Aorta (tissue), 5 donors: ENCODE results near the gene PGAM2. TPM values are rescaled to one million over a fixed set of nuclear protein-coding genes. Genes with fewer than 3 reads are reported as not detected.

Source experiments
- ATAC-seq: fragments of 200-7000 bp; cut with Tn5 transposase; one replicate; pipeline ENCODE4 v1.9.1; 2022; ENCODE audit warnings: moderate library complexity; ENCODE audit not compliant: low FRiP score
- DNase-seq, 2 donors: peaks; one replicate each; pipeline ENCODE4 v3.0.0-alpha.2; 2020
- H3K27ac ChIP-seq, 2 donors: one replicate each; pipeline ENCODE4 v1.5.1; 2013; ENCODE audit warnings: low read length in 2 of 2, mild to moderate bottlenecking in 2 of 2, moderate library complexity in 2 of 2, control low read depth in 1 of 2, inconsistent platforms in 1 of 2, low read depth in 1 of 2
- H3K27me3 ChIP-seq, 2 donors: one replicate each; pipeline ENCODE4 v1.6.1; 2013; ENCODE audit warnings: control low read depth in 1 of 2, low read length in 1 of 2, mild to moderate bottlenecking in 1 of 2, moderate library complexity in 1 of 2; ENCODE audit not compliant: insufficient read depth in 2 of 2, control insufficient read depth in 1 of 2
- H3K36me3 ChIP-seq, 2 donors: one replicate each; pipeline ENCODE4 v1.6.1; 2013; ENCODE audit warnings: control low read depth in 1 of 2, low read length in 1 of 2, mild to moderate bottlenecking in 1 of 2; ENCODE audit not compliant: insufficient read depth in 2 of 2, control insufficient read depth in 1 of 2
- H3K4me1 ChIP-seq, 2 donors: one replicate each; pipeline ENCODE4 v1.6.1; 2013; ENCODE audit warnings: low read length in 2 of 2, control low read depth in 1 of 2, mild to moderate bottlenecking in 1 of 2, moderate library complexity in 1 of 2; ENCODE audit not compliant: insufficient read depth in 2 of 2, control insufficient read depth in 1 of 2
- H3K4me3 ChIP-seq, 2 donors: one replicate each; pipeline ENCODE4 v1.5.1; 2013; ENCODE audit warnings: low read length in 2 of 2, control low read depth in 1 of 2, mild to moderate bottlenecking in 1 of 2
- H3K9me3 ChIP-seq: one replicate; pipeline ENCODE4 v1.6.1; 2013; ENCODE audit warnings: mild to moderate bottlenecking, low read length; ENCODE audit not compliant: control insufficient read depth
- WGBS, 2 donors: extraction: QIAGEN DNeasy Blood & Tissue Kit; methylation state at CpG; one replicate each; pipeline ENCODE4 v1.1.7; 2013; 5-methylcytosine and 5-hydroxymethylcytosine counted together
- intact Hi-C, 2 donors: fragments of 100-400 bp; cut with DNase I; formaldehyde crosslinking; loops; one replicate each; pipeline versions ENCODE4 v1.14.2 to v1.15.0; 2022
- long read RNA-seq, 2 donors: library from polyadenylated mRNA; unstranded; transcript quantifications; one replicate each; pipeline ENCODE4 v2.0.0, GENCODE V29; 2020 to 2021
- polyA plus RNA-seq, 2 donors: library from polyadenylated mRNA; stranded (reverse); fragments of 200-250 nt; gene quantifications; one replicate each; pipeline ENCODE4 v1.2.3, GENCODE V29; 2013
- total RNA-seq, 2 donors: library from RNA; stranded (reverse); fragmentation: NEBNext Ultra II Directional; extraction: Animal tissue kit (Norgen Biotek cat#: 25700); gene quantifications; one replicate each; pipeline ENCODE4 v1.2.1, GENCODE V29; 2021
- donor health status: healthy with polysubstance abuse.
- donor health status: Bipolar disorder and iron deficiency.
- donor health status: DM: no; HTN: no; CAD: no.
- donor health status: DM: no; HTN: no; CAD: no.
- donor health status: DM: yes; HTN: yes; CAD: no.

Gene PGAM2
- total RNA-seq: 1 to 10 TPM; 4.1 to 4.8 TPM
- 1 to 10 TPM; 8.0 to 9.5 TPM for polyA plus RNA-seq
- long read RNA-seq, donor 1, partial matches to known transcripts: 0 of 3 reads
- long read RNA-seq, donor 1, other reads (novel, unspliced or antisense): 1 of 3 reads
- long read RNA-seq, donor 2, partial matches to known transcripts: 0 of 8 reads
- long read RNA-seq, donor 2, other reads (novel, unspliced or antisense): 7 of 8 reads

DNA sequence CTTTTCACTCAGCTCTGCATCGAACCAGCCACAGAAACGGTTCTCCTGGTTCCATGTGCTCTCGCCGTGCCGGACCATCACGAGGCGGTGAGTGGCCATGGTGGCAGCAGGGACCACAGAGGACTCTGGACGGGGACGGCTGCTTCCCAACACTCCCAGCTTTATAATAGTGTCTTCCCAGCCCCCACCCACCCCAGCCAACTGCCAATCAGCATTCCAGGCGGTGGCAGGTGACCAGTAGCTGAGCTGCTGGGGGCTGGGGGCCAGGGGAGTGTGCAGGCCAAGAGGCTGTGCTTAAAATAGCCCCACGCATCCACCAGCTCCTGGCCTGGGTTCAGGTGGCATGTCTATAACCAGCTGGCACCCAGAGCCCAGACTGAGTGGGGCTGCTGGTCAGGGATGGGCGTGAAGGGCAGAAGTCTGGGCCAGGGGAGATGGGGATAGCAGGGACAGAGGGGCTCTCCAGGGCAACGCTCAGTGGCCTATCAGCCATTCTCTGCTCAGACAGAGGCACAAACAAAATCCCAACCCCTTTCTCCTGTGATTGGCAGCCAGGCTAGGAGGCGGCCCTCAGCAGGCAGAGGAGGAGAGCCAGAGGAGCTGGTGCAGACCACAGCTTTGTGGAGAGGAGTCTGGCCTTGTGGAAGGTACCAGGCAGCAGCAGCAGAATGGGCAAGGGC lies at the start of gene PGAM2:
Gene PGAM2 (minus strand): TSS at position 137 of the 680 bp plus-strand sequence. CDS start 38 bp downstream, at position 99.
- Histone ChIP-seq H3K9me3 (no peaks in the 10 kb centered on the region), H3K27me3 (no peaks in the 10 kb centered on the region), H3K4me1 (no peaks in the 10 kb centered on the region), H3K36me3 (no peaks in the 10 kb centered on the region), H3K4me3 (no peak within 1 kb of the TSS), H3K27ac (no peak within 1 kb of the TSS)
- ATAC-seq: peak; percentile 58
- intact Hi-C loops: no loop called here
- 5 to 8% methylated on average over 14 of the region's 14 CpGs for WGBS, 2 donors
- peak; percentile 70 to 82 for DNase-seq

DNA sequence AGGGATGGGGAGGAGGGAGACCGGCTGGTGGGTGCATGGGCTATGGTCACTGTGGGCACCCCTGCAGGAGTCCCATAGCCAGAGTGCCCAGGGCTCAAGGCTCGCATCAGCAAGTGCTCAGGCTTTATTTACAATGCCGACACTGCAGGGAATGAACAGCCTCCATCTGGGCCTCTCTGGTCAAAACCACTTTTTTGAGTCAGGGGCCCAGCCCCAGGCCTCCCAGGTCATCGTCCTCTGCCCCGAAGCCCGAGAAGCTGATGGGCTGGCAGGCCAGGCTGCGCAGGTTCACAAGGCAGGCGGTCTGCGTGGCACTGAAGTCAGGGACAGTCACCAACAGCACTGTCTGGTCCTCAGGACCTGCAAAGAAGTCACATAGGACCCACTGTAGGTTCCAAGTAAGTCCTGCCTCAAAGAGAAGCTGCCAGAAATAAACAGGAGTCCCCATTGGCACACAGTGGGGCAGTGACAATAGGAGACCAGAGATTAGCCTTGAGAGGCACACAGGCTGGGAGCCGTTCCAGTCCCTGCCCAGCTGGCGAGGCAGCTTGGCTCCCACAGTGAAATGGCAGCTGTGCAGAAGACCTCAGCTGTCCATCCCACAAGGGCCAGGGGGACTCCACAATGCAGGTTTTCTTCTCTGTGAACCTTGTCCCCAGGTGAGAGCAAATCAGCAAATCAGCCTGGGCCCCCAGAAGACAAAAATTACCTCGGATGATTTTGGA lies 49.4 kb upstream of the PGAM2 start:
- Histone ChIP-seq H3K4me3 (no peak overlapping the region), H3K4me1 (no peaks in the 10 kb centered on the region), H3K9me3 (no peaks in the 10 kb centered on the region), H3K27me3 (no peaks in the 10 kb centered on the region), H3K36me3 (peaks cover 0 to 11% of the 10 kb centered on the region in 2 donors), H3K27ac (no peak overlapping the region)
- DNase-seq: peak; percentile 45 to 76
- intact Hi-C loops: no loop called here
- WGBS, 2 donors: 48 to 58% methylated on average over 12 of the region's 12 CpGs
- ATAC-seq: no peak

GRCh38 chr7:44113764-44114354 lies 48.5 kb upstream of the PGAM2 start:
- DNase-seq: peak; percentile 46 to 77
- ATAC-seq: peak; percentile 1
- WGBS, 2 donors: 85% methylated on average over 24 of the region's 24 CpGs
- no peaks in the 10 kb centered on the region for H3K27me3 ChIP-seq
- no peaks in the 10 kb centered on the region for H3K9me3 ChIP-seq
- H3K27ac ChIP-seq: no peak overlapping the region
- H3K36me3 ChIP-seq: peaks cover 0 to 11% of the 10 kb centered on the region in 2 donors
- intact Hi-C loops: no loop called here
- no peaks in the 10 kb centered on the region for H3K4me1 ChIP-seq
- H3K4me3 ChIP-seq: no peak overlapping the region

GRCh38 chr7:44112997-44113763 lies 47.8 kb upstream of the PGAM2 start:
- H3K27ac ChIP-seq: no peak overlapping the region
- no peaks in the 10 kb centered on the region for H3K27me3 ChIP-seq
- H3K9me3 ChIP-seq: no peaks in the 10 kb centered on the region
- WGBS, 2 donors: 82% methylated on average over 33 to 34 of the region's 34 CpGs
- intact Hi-C loops: no loop called here
- H3K36me3 ChIP-seq: peaks cover 0 to 13% of the 10 kb centered on the region in 2 donors
- DNase-seq (peak; percentile 42 to 75), ATAC-seq (no peak)
- no peak overlapping the region for H3K4me3 ChIP-seq
- no peaks in the 10 kb centered on the region for H3K4me1 ChIP-seq

- no peak overlapping the region for H3K27ac ChIP-seq
- ATAC-seq: no peak
- peak in 1 of 2 donors; percentile 54 for DNase-seq
Observed at GRCh38 chr7:44112231-44112996, 47.0 kb upstream of the PGAM2 start.

DNA sequence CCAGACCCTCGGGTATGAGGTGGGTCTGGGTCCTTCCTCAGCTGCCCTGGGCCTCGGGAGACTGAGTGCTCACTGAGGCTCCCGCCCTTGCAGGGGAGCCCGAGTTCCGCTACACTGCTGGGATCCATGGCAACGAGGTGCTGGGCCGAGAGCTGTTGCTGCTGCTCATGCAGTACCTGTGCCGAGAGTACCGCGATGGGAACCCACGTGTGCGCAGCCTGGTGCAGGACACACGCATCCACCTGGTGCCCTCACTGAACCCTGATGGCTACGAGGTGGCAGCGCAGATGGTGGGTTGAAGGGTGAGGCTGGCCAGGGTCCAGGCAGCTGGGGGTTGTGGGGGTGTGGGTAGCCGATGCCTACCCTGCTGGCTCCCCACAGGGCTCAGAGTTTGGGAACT lies 46.4 kb upstream of the PGAM2 start:
- WGBS, 2 donors: 80 to 85% methylated on average over 15 to 16 of the region's 16 CpGs
- H3K27ac ChIP-seq: no peak overlapping the region
- H3K36me3 ChIP-seq: peaks cover 0 to 15% of the 10 kb centered on the region in 2 donors
- H3K9me3 ChIP-seq: no peaks in the 10 kb centered on the region
- H3K4me1 ChIP-seq: peaks cover 0 to 2% of the 10 kb centered on the region in 2 donors
- H3K27me3 ChIP-seq: no peaks in the 10 kb centered on the region
- DNase-seq: peak in 1 of 2 donors; percentile 46
- ATAC-seq: no peak
- H3K4me3 ChIP-seq: no peak overlapping the region
- intact Hi-C loops: no loop called here

More at GRCh38 chr7:44112231-44112996, 47.0 kb upstream of the PGAM2 start:
- no peaks in the 10 kb centered on the region for H3K9me3 ChIP-seq
- H3K36me3 ChIP-seq: peaks cover 0 to 15% of the 10 kb centered on the region in 2 donors
- intact Hi-C loops: no loop called here
- WGBS, 2 donors: 63 to 67% methylated on average over 41 of the region's 41 CpGs
- no peak overlapping the region for H3K4me3 ChIP-seq
- H3K27me3 ChIP-seq: no peaks in the 10 kb centered on the region
- H3K4me1 ChIP-seq: no peaks in the 10 kb centered on the region

DNA sequence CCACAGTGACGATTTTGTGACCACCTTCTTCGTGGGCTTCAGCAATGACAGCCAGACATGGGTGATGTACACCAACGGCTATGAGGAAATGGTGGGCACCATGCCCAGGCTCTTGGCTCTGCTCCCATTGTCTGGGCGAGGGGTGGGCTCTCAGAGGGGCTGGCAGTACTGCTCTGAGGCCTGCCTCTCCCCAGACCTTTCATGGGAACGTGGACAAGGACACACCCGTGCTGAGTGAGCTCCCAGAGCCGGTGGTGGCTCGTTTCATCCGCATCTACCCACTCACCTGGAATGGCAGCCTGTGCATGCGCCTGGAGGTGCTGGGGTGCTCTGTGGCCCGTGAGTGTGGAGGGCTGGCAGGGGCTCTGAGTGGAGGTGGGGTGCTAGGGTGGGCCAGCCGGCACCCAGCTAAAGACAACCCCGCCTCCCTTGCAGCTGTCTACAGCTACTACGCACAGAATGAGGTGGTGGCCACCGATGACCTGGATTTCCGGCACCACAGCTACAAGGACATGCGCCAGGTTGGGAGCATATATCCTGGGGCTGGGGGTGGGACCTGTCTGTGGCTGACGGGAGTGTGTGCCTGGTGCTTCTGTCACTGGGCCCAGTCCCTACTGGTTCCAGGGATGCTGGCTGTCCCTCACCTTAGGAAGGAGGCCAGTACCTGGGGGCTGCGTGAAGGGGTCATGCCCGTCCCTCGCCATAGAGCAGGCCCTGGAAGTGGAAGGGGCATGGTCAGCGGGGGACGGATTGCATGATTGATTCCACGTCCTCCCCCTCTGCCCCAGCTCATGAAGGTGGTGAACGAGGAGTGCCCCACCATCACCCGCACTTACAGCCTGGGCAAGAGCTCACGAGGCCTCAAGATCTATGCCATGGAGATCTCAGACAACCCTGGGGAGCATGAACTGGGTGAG lies 45.6 kb upstream of the PGAM2 start:
- H3K36me3 ChIP-seq: peaks cover 0 to 15% of the 10 kb centered on the region in 2 donors
- H3K27me3 ChIP-seq: no peaks in the 10 kb centered on the region
- H3K4me3 ChIP-seq: no peak overlapping the region
- intact Hi-C loops: no loop called here
- ATAC-seq (no peak), DNase-seq (peak in 1 of 2 donors; percentile 51)
- 57 to 58% methylated on average over 26 to 27 of the region's 27 CpGs for WGBS, 2 donors
- H3K27ac ChIP-seq: no peak overlapping the region
- no peaks in the 10 kb centered on the region for H3K9me3 ChIP-seq
- H3K4me1 ChIP-seq: peaks cover 0 to 6% of the 10 kb centered on the region in 2 donors
